ENCODE data around the gene AIP.

GRCh38 chr11:67514116-67514515 lies 31.3 kb downstream of the AIP start:
- no peak for TF ChIP-seq ZNF274 (IDR thresholded peaks at IDR 0.05; ENCODE audit: low read depth, low read length)
- no peak for TF ChIP-seq POLR2A (IDR thresholded peaks at IDR 0.05; ENCODE audit: borderline replicate concordance, extremely low read depth, insufficient read depth, insufficient read length)
- no peak for TF ChIP-seq TCF7L2 (IDR thresholded peaks at IDR 0.05; ENCODE audit: borderline replicate concordance, extremely low read depth, insufficient read depth, insufficient read length)
- no peak for TF ChIP-seq CTCF (IDR thresholded peaks at IDR 0.05 in 2 of 3, conservative IDR thresholded peaks at IDR 0.05 in 1 of 3; ENCODE audit: borderline replicate concordance in 1 of 3, insufficient read depth in 1 of 3, low read depth in 2 of 3, low read length in 2 of 3)
- TF ChIP-seq YY1 (IDR thresholded peaks at IDR 0.05; ENCODE audit: extremely low read depth, insufficient replicate concordance, low read depth, low read length): no peak
- no peak for TF ChIP-seq POLR2AphosphoS5 (IDR thresholded peaks at IDR 0.05; ENCODE audit: low read depth, low read length)
- TF ChIP-seq ZBTB33 (IDR thresholded peaks at IDR 0.05; ENCODE audit: extremely low read depth, insufficient replicate concordance, low read length): no peak

All from HCT116 (cell line).